LNCAP (cell line): Measurements from ENCODE around the gene ANO6.

Source experiments
- CTCF ChIP-seq: fragments of 450-650 bp; IDR thresholded peaks from 2 replicates; pipeline ENCODE4 v1.5.1; 2017; ENCODE audit warnings: mild to moderate bottlenecking

The ANO6 gene

DNA sequence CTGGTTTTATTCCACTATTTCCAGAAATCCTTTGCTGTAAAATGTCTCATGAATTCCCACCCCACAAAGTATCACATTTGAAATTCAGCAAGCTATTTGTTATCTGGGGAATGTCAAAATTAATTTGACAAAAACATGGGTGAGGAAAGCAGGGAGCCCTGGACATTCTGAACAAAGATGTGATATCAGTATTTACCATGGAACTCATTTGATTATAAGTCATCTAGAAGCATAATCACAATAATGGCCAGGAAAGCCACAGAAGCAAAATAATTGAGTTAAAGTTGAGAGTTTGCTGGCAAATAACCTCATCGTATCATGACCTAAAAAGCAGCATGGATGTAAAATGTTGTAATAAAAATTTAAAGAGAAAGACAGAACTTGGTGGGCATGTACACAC is 96.1 kb downstream of the ANO6 start:
- TF ChIP-seq CTCF = no peak

GRCh38 chr12:45314770-45315169 is 98.9 kb downstream of the ANO6 start:
- no peak for TF ChIP-seq CTCF

DNA sequence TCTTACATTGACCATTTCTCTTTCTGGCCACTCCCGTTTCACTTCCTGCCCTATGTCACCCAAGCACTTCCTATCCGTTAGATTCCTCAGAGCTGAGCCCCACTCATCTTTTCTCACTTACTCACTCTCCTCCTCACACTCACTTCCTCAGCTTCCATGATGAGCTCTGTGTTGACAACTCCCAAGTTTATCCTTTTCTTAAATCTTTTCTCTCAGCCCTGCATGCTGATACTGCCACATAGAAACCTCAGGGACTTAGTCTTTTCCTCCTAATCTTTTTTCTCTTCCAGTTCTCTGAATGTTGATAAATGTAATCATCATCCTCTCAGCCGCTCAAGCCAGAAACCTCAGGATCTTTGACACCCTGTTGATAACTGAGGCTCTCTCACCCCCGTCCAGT is 99.6 kb downstream of the ANO6 start:
- no peak for TF ChIP-seq CTCF

- TF ChIP-seq CTCF = no peak
These were observed 106.9 kb downstream of the ANO6 start for GRCh38 chr12:45322810-45323209.

DNA sequence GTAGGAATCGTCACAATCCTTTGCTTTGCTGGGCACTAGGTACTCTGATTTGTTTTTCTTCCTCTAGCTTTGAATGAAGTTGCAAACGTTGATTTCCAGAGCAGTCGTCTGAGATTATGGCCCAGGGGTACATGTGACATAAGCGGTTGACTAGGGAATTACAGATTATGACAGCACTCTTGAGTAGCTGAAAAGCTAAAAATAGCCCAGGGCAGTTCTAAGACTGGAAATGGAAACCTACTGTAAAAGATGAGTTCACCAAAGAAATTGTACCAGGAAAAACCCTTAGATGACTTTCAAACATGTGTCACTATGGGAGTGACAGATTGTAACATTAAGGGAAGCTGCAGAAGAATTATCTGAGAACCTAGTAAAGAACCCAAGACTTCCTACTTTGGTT is 108.5 kb downstream of the ANO6 start:
- TF ChIP-seq CTCF = no peak

GRCh38 chr12:45326358-45326975 is 110.6 kb downstream of the ANO6 start:
- TF ChIP-seq CTCF = no peak

- no peak for TF ChIP-seq CTCF
These were observed 112.0 kb downstream of the ANO6 start for GRCh38 chr12:45327823-45328383.

DNA sequence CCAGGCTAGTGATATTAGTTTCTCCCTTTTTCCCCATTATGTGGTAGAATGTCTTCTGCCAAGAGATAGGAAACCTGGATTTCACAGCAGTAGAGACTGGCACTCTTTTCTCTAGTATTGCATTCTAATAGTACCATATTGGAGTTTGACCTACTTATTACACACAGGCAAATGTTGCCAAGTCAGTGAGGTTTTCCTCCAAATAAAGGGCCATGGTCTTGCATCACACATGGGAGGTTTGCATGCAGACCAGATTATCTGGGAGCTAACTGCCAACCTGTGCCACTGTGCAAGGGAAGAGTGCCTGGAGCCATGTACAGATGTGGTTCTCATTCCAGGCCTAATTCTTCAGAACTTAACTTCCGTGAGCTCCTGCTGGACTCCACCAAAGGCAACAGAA is 113.3 kb downstream of the ANO6 start:
- no peak for TF ChIP-seq CTCF
